Measurements from ENCODE around the gene PBX3.
A peak's percentile ranks its signal among the peaks of the same experiment; 100 is the strongest.

PBX3 gene

GRCh38 chr9:125902831-125903512, 155.8 kb downstream of the PBX3 start:
- DNase-seq = no peak

GRCh38 chr9:125904155-125904851, 157.1 kb downstream of the PBX3 start:
- DNase-seq = no peak

- DNase-seq = no peak
These were observed 159.0 kb downstream of the PBX3 start for GRCh38 chr9:125906144-125906543.

GRCh38 chr9:125906893-125907292, 159.7 kb downstream of the PBX3 start:
- no peak for DNase-seq

- DNase-seq = peak in 3 of 56 donors; percentile 1 to 6 (median 4)
These were observed 161.0 kb downstream of the PBX3 start for GRCh38 chr9:125908136-125908535.

GRCh38 chr9:125908966-125909365, 161.8 kb downstream of the PBX3 start:
- DNase-seq = no peak

- DNase-seq = no peak
These were observed 162.3 kb downstream of the PBX3 start for GRCh38 chr9:125909459-125909858.

- no peak for DNase-seq
These were observed 163.1 kb downstream of the PBX3 start for GRCh38 chr9:125910286-125910685.

- no peak for DNase-seq
These were observed 164.9 kb downstream of the PBX3 start for GRCh38 chr9:125911861-125912644.

GRCh38 chr9:125912667-125913066, 165.5 kb downstream of the PBX3 start:
- no peak for DNase-seq

GRCh38 chr9:125913551-125913950, 166.4 kb downstream of the PBX3 start:
- no peak for DNase-seq

GRCh38 chr9:125914411-125914810, 167.2 kb downstream of the PBX3 start:
- no peak for DNase-seq

- DNase-seq = no peak
These were observed 168.4 kb downstream of the PBX3 start for GRCh38 chr9:125915606-125916005.

- no peak for DNase-seq
These were observed 172.4 kb downstream of the PBX3 start for GRCh38 chr9:125919565-125919964.

- DNase-seq = no peak
These were observed 173.2 kb downstream of the PBX3 start for GRCh38 chr9:125920402-125920801.

- DNase-seq = no peak
These were observed 175.7 kb downstream of the PBX3 start for GRCh38 chr9:125922854-125923253.

- no peak for DNase-seq
These were observed 177.2 kb downstream of the PBX3 start for GRCh38 chr9:125924351-125924750.

GRCh38 chr9:125926936-125927335, 179.8 kb downstream of the PBX3 start:
- DNase-seq = no peak

GRCh38 chr9:125929846-125930245, 182.7 kb downstream of the PBX3 start:
- DNase-seq = no peak

GRCh38 chr9:125931211-125931610, 184.0 kb downstream of the PBX3 start:
- no peak for DNase-seq

- DNase-seq = peak in 28 of 56 donors; percentile 1 to 77 (median 13)
These were observed 184.8 kb downstream of the PBX3 start for GRCh38 chr9:125932012-125932411.

GRCh38 chr9:125932746-125933455, 185.7 kb downstream of the PBX3 start:
- DNase-seq = no peak
